NCI-H2029 treated with DMSO at 0.1 percent for 48 hours (cell line): ENCODE data around the gene HPGD.

Experiments used
- DNase-seq: peaks from one replicate; lab custom pipeline; 2025; lab: John Stamatoyannopoulos, UW

HPGD gene

GRCh38 chr4:174474457-174475075 lies 47.7 kb downstream of the HPGD start:
- DNase-seq, result no peak

DNA sequence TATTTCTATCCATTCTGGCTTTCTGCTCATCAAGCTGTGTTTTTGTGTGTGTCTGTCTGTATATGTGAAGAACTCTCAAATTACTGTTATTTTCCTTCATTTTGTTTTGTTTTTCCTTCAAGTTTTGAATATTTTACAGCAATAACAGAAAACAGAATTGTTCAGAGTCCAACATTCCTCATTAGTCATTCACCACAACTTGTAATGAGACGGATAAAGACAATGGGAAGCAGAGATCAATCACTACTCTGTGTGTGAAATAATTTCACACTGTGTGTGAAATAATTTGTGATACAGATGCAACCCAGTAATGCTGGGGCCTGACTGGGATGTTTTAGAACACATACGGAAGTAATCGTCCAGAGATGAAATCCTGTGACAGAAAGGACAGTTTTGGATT lies 55.2 kb downstream of the HPGD start:
- DNase-seq, result no peak

- DNase-seq, result no peak
Observed at GRCh38 chr4:174464949-174465348, 57.3 kb downstream of the HPGD start.

- no peak for DNase-seq
Observed at GRCh38 chr4:174461466-174462106, 60.7 kb downstream of the HPGD start.

DNA sequence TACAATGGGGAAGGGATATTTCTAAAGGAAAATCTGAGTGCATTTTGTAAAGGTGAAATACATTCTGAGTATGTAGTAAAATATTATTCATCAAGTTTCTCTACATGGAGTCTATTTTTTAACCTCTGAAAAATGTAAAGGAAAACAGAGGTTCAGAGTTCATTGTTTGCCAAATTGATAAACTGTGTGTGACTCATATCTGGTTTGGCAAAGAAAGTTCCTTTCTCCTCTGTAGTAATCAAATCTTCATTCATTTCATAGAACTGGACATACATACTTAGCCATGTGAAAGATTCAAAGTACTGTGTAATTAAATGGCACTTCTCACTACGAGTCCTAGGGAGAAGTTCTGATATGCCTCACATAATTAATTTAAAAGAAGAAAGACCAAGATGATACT lies 61.6 kb downstream of the HPGD start:
- no peak for DNase-seq

DNA sequence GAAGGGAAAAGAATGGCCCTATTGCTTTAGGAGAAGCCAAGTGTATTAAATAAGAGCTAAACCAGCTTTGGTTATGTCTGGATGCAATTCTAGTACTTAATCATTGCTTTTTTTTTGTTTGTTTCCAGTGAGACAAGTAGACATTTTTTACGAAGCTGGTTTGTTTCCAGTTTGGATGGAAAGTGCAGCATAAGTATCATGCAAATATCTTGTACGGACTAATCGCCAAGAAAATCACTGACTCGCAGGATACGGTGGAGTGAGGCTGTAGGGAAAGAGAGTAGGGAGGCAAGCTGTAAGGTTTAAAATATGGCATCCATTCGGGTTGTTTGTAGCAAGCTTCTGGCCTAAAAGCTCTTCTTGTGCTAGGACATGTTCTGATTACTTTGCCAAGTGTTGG lies 64.8 kb downstream of the HPGD start:
- no peak for DNase-seq

DNA sequence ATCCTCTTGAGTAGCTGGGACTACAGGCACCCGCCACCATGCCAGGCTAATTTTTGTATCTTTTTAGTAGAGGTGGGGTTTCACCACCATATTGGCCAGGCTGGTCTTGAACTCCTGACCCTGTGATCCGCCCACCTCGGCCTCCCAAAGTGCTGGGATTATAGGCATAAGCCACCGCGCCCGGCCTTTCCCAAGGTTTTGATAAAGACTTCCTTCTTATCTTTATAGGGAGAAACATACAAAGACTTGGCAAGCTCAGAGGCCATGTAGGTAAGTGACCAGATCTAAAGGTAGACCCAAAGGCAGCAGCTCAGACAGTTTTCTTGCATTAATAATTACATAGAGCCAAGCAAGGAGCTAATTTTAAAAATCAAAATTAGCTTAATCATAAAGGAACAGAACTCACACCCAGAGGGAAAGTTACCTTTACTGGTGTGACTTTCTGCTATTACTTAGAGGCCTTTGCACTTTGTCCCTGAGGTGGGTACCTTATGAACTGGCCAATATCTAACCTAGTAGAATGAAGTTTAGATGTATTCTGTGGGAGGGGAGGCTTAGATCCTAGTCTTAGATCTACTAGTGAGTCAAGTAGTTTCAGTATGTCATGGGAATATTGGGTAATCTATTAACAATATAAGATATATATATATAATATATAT lies 67.3 kb downstream of the HPGD start:
- DNase-seq, result no peak

- DNase-seq, result no peak
Observed at GRCh38 chr4:174451718-174452296, 70.5 kb downstream of the HPGD start.

DNA sequence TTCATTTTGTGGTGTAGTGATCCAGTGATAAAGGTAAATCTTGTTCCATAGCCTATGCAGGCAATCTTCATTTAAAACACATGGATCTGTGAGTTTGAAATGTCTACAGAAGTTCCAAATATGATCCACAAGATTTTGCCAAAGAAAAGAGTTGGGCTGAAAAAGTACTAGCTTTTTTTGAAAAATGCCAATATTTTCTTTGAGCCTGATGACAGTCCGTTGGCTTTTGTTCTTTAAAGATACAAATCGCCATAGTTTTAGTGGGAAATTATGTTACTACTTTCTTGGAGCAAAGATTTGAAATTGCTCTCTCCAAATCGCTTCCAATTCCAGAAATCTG lies 71.5 kb downstream of the HPGD start:
- DNase-seq, result no peak

DNA sequence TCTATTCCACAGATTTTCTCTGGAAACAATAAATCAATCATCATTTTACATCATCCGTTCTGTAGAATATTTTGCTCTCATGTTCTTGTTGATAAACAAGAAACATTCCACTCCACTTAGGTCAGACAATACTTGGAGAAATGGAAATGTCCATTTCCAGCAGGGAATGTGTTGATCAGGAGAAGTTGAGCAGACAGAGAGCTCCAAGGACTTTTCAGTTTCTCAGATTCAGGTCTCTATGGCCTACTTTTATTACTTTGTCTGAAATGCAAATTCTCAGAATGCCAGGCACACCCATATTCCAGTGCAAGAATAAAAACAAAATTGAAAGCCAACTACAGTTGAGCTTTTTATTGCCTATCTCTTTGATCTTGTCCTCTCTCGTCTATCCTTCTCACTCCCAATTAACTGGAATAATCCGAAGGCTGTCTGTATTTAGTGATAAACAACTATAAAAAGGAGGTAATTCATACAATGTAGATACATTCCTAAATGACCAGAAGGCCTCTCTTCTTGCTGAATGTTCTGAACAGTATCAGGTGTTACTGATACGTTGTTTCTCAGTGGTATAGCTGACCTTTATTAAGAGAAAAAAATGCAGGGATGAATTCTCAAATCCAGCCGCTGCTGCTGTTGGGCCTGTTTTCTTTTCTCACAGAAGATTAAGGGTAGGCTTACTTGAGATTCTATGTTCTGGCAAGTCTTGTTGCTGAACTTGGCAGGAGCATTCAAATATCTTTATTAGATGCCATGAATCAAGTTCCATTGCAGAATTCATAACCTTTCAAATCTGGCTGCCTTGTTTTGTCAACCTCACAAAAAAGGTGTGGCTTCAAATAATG lies 72.1 kb downstream of the HPGD start:
- no peak for DNase-seq

DNA sequence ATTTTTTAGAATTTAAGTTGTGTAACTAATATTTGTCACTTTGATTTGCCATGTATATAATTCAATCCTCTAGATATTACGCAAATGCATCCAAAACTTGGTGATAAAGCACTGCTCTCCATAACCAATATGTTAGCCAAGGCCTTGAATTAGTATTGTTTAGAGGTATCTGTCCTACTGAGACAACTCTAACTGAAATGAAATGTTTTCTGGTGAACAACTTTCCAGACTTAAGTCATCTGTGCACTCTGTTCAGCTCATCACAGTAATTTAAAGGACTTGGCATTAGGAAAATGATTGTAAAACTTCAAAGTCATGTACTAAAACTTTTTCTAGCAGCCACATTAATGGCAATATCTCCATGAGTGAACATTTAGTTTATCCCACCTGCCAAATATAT lies 73.1 kb downstream of the HPGD start:
- DNase-seq, result no peak

DNA sequence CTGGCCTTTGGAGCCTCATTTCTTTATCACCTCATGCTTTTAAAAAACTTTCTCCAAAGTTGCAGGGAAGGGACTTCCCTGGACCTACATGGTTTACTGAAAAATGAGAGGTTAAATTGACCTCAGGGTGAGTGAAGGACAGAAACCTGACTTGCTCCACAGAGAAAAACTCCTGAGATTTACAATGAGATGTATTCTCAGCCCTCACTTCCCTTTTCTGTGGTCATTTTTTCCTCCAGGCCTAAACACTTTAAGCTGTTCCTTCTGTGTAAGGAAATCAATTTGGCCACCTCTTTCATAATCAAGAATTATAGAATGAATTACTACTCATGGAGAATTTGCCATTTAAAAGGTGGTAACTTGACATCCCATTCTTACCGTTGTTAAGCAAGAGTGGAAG lies 77.9 kb downstream of the HPGD start:
- DNase-seq, result no peak
